Panc1 (cell line): ENCODE results near the gene S100A5. TPM values are rescaled to one million over a fixed set of nuclear protein-coding genes. Genes with fewer than 3 reads are reported as not detected.

ENCODE experiments used
- ATAC-seq: fragments of 200-7000 bp; cut with Tn5 transposase; 2 replicates; pipeline ENCODE4 v1.9.1; 2020; ENCODE audit warnings: mild to moderate bottlenecking, moderate library complexity
- BruUV-seq: library from RNA; stranded (reverse); fragments of 400-500 nt; replicated peaks from 2 replicates; lab custom pipeline; 2021; lab: Mats Ljungman, UMichigan
- CTCF ChIA-PET: fragments of 300-600 bp; sonication (Branson Sonifier 250); formaldehyde crosslinking; loops from one replicate; lab custom pipeline; 2022; ENCODE audit warnings: antibody characterized with exemption; lab: Charles Lee
- POLR2A ChIA-PET: fragments of 300-600 bp; sonication (Branson Sonifier 250); formaldehyde crosslinking; loops from one replicate; lab custom pipeline; 2022; ENCODE audit warnings: antibody characterized with exemption; lab: Charles Lee
- DNase-seq: peaks from one replicate; pipeline ENCODE4 v3.0.0-alpha.2; 2010; ENCODE audit warnings: low read depth, low spot score
- H3K27ac ChIP-seq: 2 replicates; pipeline ENCODE4 v1.5.1; 2011; ENCODE audit warnings: mild to moderate bottlenecking, low read length, inconsistent platforms
- H3K27me3 ChIP-seq: fragments of 200-500 bp; sonication (Bioruptor generic); 2 replicates; pipeline ENCODE4 v1.6.0; 2014; ENCODE audit warnings: low read length, inconsistent platforms; ENCODE audit not compliant: control insufficient read depth, insufficient read depth
- H3K36me3 ChIP-seq: fragments of 200-500 bp; sonication (Bioruptor generic); 2 replicates; pipeline ENCODE4 v1.5.1; 2014; ENCODE audit warnings: inconsistent platforms, mild to moderate bottlenecking, low read length, moderate library complexity; ENCODE audit not compliant: control insufficient read depth, insufficient read depth
- H3K4me1 ChIP-seq: 2 replicates; pipeline ENCODE4 v1.5.1; 2011; ENCODE audit warnings: inconsistent platforms, mild to moderate bottlenecking, low read length, moderate library complexity; ENCODE audit not compliant: control insufficient read depth, insufficient read depth
- H3K4me3 ChIP-seq, 2 experiments: 2 replicates each; pipeline ENCODE4 v1.5.1; 2011 to 2012; ENCODE audit warnings: low read depth in 2 of 2, low read length in 2 of 2, mild to moderate bottlenecking in 2 of 2, inconsistent platforms in 1 of 2, moderate library complexity in 1 of 2
- H3K9me3 ChIP-seq: fragments of 200-500 bp; sonication (Bioruptor generic); 2 replicates; pipeline ENCODE4 v1.5.1; 2014; ENCODE audit warnings: low read depth, mild to moderate bottlenecking, inconsistent platforms, low read length, moderate library complexity; ENCODE audit not compliant: control insufficient read depth, insufficient read depth
- POLR2AphosphoS5 ChIP-seq: IDR thresholded peaks from 2 replicates; pipeline ENCODE4 v1.6.1; 2012; ENCODE audit warnings: mild to moderate bottlenecking, low read depth, low read length, moderate library complexity
- SIN3A ChIP-seq: IDR thresholded peaks from 2 replicates; pipeline ENCODE4 v1.6.1; 2012; ENCODE audit warnings: low read depth, mild to moderate bottlenecking, low read length, moderate library complexity, borderline replicate concordance; ENCODE audit not compliant: insufficient read depth
- TCF7L2 ChIP-seq: IDR thresholded peaks from 2 replicates; pipeline ENCODE4 v1.6.1; 2011; ENCODE audit warnings: mild to moderate bottlenecking, low read depth, low read length, inconsistent platforms
- in situ Hi-C: cut with HindIII; loops from 2 replicates; pipeline ENCODE4 v1.10.0; 2016; ENCODE audit warnings: low sequenced_read_pairs, low pct_unique_long_range_greater_than_20kb
- intact Hi-C: fragments of 100-400 bp; cut with micrococcal nuclease; formaldehyde crosslinking; loops from one replicate; pipeline ENCODE4 v1.10.0; 2022; ENCODE audit not compliant: unreplicated experiment
- total RNA-seq: library from RNA; stranded (reverse); gene quantifications from one replicate; pipeline ENCODE4 v1.2.1, GENCODE V29; 2021; ENCODE audit not compliant: unreplicated experiment
- TF ChIP-seq, protein P1 (sequence below), 2 experiments: IDR thresholded peaks; 2 replicates each; pipeline ENCODE4 v1.6.1; 2011 to 2012; ENCODE audit warnings: low read depth in 2 of 2, control low read depth in 1 of 2, low read length in 1 of 2, mild to moderate bottlenecking in 1 of 2, moderate library complexity in 1 of 2; ENCODE audit not compliant: insufficient read depth in 1 of 2
- TF ChIP-seq, protein P2 (sequence below): fragments of 450-650 bp; IDR thresholded peaks from 2 replicates; pipeline ENCODE4 v1.5.1; 2017; ENCODE audit warnings: mild to moderate bottlenecking

Gene S100A5
- total RNA-seq, 1 experiment from 2014 or later, result 0.72 TPM

DNA sequence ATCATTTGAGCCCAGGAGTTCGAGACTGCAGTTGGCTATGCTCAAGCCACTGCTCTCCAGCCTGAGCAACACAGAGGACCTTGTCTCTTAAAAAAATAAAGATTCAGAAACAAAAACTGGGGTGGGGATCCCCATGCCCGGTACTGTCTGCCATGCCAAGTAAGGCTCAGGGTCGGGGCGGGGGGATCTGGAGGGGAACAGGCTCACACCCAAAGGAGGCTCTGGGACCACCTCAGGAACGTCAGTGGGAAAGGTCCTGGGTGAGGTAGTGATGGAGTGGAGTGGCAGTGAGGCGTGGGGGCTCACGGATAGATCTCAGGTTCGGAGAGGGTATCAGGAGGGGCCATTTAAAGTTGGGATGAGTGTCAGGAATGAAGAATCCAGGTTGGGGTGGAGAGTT lies 5.6 kb upstream of the S100A5 start:
- TF ChIP-seq, protein P1, sequence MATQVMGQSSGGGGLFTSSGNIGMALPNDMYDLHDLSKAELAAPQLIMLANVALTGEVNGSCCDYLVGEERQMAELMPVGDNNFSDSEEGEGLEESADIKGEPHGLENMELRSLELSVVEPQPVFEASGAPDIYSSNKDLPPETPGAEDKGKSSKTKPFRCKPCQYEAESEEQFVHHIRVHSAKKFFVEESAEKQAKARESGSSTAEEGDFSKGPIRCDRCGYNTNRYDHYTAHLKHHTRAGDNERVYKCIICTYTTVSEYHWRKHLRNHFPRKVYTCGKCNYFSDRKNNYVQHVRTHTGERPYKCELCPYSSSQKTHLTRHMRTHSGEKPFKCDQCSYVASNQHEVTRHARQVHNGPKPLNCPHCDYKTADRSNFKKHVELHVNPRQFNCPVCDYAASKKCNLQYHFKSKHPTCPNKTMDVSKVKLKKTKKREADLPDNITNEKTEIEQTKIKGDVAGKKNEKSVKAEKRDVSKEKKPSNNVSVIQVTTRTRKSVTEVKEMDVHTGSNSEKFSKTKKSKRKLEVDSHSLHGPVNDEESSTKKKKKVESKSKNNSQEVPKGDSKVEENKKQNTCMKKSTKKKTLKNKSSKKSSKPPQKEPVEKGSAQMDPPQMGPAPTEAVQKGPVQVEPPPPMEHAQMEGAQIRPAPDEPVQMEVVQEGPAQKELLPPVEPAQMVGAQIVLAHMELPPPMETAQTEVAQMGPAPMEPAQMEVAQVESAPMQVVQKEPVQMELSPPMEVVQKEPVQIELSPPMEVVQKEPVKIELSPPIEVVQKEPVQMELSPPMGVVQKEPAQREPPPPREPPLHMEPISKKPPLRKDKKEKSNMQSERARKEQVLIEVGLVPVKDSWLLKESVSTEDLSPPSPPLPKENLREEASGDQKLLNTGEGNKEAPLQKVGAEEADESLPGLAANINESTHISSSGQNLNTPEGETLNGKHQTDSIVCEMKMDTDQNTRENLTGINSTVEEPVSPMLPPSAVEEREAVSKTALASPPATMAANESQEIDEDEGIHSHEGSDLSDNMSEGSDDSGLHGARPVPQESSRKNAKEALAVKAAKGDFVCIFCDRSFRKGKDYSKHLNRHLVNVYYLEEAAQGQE (IDR thresholded peaks at IDR 0.05; ENCODE audit: insufficient read depth in 1 of 2, low read depth in 2 of 2, low read length in 1 of 2), result no peak
- TF ChIP-seq SIN3A, result no peak
- no peak for TF ChIP-seq POLR2AphosphoS5
- TF ChIP-seq, protein P2, sequence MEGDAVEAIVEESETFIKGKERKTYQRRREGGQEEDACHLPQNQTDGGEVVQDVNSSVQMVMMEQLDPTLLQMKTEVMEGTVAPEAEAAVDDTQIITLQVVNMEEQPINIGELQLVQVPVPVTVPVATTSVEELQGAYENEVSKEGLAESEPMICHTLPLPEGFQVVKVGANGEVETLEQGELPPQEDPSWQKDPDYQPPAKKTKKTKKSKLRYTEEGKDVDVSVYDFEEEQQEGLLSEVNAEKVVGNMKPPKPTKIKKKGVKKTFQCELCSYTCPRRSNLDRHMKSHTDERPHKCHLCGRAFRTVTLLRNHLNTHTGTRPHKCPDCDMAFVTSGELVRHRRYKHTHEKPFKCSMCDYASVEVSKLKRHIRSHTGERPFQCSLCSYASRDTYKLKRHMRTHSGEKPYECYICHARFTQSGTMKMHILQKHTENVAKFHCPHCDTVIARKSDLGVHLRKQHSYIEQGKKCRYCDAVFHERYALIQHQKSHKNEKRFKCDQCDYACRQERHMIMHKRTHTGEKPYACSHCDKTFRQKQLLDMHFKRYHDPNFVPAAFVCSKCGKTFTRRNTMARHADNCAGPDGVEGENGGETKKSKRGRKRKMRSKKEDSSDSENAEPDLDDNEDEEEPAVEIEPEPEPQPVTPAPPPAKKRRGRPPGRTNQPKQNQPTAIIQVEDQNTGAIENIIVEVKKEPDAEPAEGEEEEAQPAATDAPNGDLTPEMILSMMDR, result no peak
- TF ChIP-seq TCF7L2, result no peak
- ChIA-PET POLR2A (no interaction called here), CTCF (interaction anchor here (1.1 to 2.7 kb wide), 2 partner anchors 14 to 22 kb away, joined by 3 to 16 read pairs; no protein-coding TSS in a partner anchor)
- in situ Hi-C loops, result no loop called here
- no TSS peak for BruUV-seq
- Histone ChIP-seq H3K27ac (peak overlapping the region; percentile 98), H3K9me3 (no peaks in the 10 kb centered on the region), H3K27me3 (no peaks in the 10 kb centered on the region), H3K4me3 (peak overlapping the region in 1 of 2 experiments; percentile 55; a peak in 2 of 4 replicates), H3K36me3 (no peaks in the 10 kb centered on the region), H3K4me1 (peaks cover 93% of the 10 kb centered on the region)
- ATAC-seq, result no peak
- intact Hi-C loops, result no loop called here
- no peak for DNase-seq

DNA sequence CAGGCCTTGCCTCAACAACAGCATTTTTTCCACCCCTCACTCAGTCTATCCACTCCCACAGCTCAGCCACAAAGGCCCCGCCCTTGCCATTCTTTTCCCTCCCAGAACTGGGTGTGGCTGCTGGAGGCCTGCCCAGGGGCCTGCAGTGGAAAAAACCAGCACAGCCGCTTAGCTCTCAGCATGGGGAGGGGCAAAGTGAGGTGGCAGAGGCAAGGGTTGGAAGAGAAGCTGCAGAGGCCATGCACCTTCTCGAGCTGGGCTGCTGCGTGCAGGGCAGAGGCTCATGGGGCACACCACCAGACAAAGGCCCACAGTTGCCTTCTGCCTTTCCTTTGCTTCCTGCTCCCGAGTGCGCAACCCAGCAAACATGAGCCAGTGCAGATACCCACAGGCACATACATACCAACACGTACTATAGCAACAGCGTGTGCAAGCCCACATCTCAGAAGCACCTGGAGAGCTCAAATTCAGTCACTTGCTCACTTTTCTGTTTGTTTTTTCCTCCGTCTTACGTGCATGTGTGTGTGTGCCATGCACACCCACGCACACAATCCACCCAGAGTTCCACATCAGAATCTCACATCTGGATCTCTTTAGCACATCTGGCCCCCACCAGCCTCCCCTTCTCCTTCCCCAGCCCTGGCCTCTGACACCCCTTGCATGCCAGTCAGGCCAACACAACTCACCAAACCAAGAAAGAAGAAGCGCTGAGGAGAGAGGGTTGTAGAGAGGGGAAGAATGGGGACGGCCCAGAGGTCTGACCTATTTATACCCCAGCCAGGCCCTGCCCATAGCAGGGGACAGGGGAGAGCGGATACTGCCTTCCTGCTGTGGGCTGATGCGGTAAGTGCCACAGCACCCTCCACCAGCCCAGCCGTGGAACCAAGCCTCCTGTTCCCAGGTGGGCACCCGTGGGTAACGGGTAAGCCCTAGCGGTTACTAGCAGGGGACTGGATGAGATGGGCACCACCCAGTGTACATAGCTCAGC lies 4.6 kb upstream of the S100A5 start, which contains the start of gene S100A4:
Gene S100A4, minus strand, starts transcription at position 740 of the 989 bp plus-strand sequence. CDS start 1,012 bp downstream, outside the sequence.
- TF ChIP-seq POLR2AphosphoS5, result peak; percentile 41
- TF ChIP-seq, protein P1 (IDR thresholded peaks at IDR 0.05; ENCODE audit: insufficient read depth in 1 of 2, low read depth in 2 of 2, low read length in 1 of 2), result no peak
- H3K36me3 ChIP-seq, result no peaks in the 10 kb centered on the region
- peaks cover 98% of the 10 kb centered on the region for H3K4me1 ChIP-seq
- DNase-seq (peak; percentile 68), ATAC-seq (peak; percentile 75)
- H3K27ac ChIP-seq, result peak within 1 kb of the TSS; percentile 98
- POLR2A ChIA-PET, result interaction anchor here (0.5 to 1.9 kb wide), 4 partner anchors 10 to 21 kb away, joined by 3 to 9 read pairs (median 8); partner anchors contain the start of genes S100A2 and S100A6
- in situ Hi-C loops (no loop called here), intact Hi-C loops (no loop called here)
- CTCF ChIA-PET, result interaction anchor here (0.5 to 2.7 kb wide), 6 partner anchors 10 to 27 kb away, joined by 3 to 16 read pairs (median 6); partner anchors contain the start of gene S100A6
- H3K4me3 ChIP-seq, result peak within 1 kb of the TSS; percentile 49 to 55
- no peaks in the 10 kb centered on the region for H3K9me3 ChIP-seq
- H3K27me3 ChIP-seq, result no peaks in the 10 kb centered on the region
- TSS peak; percentile 97 for BruUV-seq
